ENCODE measurements around the gene AP1S3.
A peak's percentile ranks its signal among the peaks of the same experiment; 100 is the strongest.

Gene AP1S3

DNA sequence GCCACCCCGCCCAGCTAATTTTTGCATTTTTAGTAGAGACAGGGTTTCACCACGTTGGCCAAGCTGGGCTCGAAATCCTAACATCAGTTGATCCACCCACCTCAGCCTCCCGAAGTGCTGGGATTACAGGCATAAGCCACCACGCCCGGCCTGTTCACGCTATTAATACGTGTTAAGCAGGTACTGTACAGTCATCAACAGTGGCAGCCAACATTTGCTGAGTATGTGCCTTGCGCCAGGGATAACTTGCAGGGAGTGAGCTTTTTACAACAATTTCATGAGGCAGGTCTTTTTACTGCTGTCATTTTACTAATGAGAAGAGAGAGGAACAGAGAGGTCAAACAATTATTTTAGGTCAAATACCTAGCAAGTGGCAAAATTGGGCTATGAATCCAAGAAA is 115.2 kb downstream of the AP1S3 start:
- peaks cover 50% of the 10 kb centered on the region for H3K4me1 Mint-ChIP-seq
- H3K27ac Mint-ChIP-seq: peak overlapping the region; percentile 77
- TF ChIP-seq, protein P1, sequence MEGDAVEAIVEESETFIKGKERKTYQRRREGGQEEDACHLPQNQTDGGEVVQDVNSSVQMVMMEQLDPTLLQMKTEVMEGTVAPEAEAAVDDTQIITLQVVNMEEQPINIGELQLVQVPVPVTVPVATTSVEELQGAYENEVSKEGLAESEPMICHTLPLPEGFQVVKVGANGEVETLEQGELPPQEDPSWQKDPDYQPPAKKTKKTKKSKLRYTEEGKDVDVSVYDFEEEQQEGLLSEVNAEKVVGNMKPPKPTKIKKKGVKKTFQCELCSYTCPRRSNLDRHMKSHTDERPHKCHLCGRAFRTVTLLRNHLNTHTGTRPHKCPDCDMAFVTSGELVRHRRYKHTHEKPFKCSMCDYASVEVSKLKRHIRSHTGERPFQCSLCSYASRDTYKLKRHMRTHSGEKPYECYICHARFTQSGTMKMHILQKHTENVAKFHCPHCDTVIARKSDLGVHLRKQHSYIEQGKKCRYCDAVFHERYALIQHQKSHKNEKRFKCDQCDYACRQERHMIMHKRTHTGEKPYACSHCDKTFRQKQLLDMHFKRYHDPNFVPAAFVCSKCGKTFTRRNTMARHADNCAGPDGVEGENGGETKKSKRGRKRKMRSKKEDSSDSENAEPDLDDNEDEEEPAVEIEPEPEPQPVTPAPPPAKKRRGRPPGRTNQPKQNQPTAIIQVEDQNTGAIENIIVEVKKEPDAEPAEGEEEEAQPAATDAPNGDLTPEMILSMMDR (IDR thresholded peaks at IDR 0.05): no peak

DNA sequence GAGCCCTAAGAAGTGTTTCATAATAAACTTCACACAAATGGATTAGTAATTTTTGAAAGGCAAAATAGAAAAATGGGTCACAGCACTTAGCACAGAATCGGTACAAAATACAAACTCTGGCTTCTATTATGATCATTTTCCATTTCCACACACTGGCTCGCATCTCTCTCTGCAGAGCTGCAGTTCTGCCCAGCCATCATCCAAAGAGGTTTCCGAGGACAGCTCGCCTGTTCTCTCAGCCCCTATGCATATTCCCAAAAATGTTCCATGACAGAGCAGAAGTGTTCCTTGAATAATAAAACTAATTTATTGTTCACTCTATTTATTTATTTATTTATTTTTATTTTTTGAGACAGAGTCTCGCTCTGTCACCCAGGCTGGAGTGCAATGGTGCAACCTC is 115.6 kb downstream of the AP1S3 start:
- peaks cover 46% of the 10 kb centered on the region for H3K4me1 Mint-ChIP-seq

More for the DNA sequence above, 115.2 kb downstream of the AP1S3 start:
- Mint-ChIP-seq H3K27me3 (ENCODE audit: low read depth, poor library complexity) (peaks cover 3% of the 10 kb centered on the region), H3K4me3 (peak overlapping the region; percentile 76), H3K9me3 (peaks cover 24% of the 10 kb centered on the region), H3K36me3 (ENCODE audit: low read depth) (peaks cover 25% of the 10 kb centered on the region)
- no peak for DNase-seq

DNA sequence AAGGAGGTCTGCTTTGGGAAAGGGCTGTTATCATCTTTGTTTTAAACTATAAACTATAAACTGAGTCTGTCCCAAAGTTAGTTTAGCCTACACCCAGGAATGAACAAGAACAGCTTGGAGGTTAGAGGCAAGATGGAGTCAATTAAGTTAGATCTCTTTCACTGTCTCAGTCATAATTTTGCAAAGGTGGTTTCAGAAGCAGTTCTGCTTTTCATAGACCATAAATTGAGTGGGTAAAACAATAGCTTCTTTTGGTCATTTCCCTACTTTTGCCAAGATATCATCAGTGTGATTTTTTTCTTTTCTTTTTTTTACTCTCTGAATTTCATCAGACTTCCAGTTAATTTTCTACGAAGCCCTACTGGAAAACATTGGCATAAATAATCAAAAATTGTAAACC is 117.0 kb downstream of the AP1S3 start:
- Mint-ChIP-seq H3K27me3 (ENCODE audit: low read depth, poor library complexity) (peaks cover 3% of the 10 kb centered on the region), H3K4me1 (peaks cover 32% of the 10 kb centered on the region), H3K4me3 (no peak overlapping the region), H3K36me3 (ENCODE audit: low read depth) (peaks cover 31% of the 10 kb centered on the region), H3K27ac (no peak overlapping the region), H3K9me3 (peaks cover 35% of the 10 kb centered on the region)
- DNase-seq: no peak
- TF ChIP-seq, protein P1 (IDR thresholded peaks at IDR 0.05): no peak

More for the DNA sequence above, 115.6 kb downstream of the AP1S3 start:
- peaks cover 30% of the 10 kb centered on the region for H3K36me3 Mint-ChIP-seq (ENCODE audit: low read depth)
- no peak overlapping the region for H3K27ac Mint-ChIP-seq
- no peak for DNase-seq
- H3K9me3 Mint-ChIP-seq: peaks cover 29% of the 10 kb centered on the region
- peaks cover 3% of the 10 kb centered on the region for H3K27me3 Mint-ChIP-seq (ENCODE audit: low read depth, poor library complexity)
- TF ChIP-seq, protein P1 (IDR thresholded peaks at IDR 0.05): no peak
- H3K4me3 Mint-ChIP-seq: no peak overlapping the region

DNA sequence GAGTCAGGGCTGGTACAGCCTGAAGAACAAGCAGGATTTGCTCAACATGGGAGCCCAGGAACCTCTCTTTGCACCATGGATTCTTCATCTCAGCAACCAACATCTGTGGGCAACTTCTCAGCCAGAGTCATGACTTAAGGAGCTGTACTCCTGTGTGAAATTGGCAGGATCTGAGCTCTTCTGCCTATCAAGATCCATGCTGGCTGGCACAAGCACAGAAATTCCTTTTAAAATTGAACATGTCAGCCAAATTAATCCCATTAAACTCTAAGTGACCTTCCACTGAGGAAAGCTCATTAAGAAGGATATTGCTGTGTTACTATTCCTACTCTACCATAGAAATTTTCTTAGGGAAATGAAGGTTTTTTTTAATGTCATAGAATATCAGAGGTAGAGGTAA is 124.7 kb downstream of the AP1S3 start:
- H3K27ac Mint-ChIP-seq: no peak overlapping the region
- H3K4me1 Mint-ChIP-seq: no peaks in the 10 kb centered on the region
- TF ChIP-seq, protein P1 (IDR thresholded peaks at IDR 0.05): no peak
- peaks cover 11% of the 10 kb centered on the region for H3K36me3 Mint-ChIP-seq (ENCODE audit: low read depth)
- no peak for DNase-seq
- H3K4me3 Mint-ChIP-seq: no peak overlapping the region
- no peaks in the 10 kb centered on the region for H3K27me3 Mint-ChIP-seq (ENCODE audit: low read depth, poor library complexity)
- H3K9me3 Mint-ChIP-seq: peaks cover 19% of the 10 kb centered on the region

DNA sequence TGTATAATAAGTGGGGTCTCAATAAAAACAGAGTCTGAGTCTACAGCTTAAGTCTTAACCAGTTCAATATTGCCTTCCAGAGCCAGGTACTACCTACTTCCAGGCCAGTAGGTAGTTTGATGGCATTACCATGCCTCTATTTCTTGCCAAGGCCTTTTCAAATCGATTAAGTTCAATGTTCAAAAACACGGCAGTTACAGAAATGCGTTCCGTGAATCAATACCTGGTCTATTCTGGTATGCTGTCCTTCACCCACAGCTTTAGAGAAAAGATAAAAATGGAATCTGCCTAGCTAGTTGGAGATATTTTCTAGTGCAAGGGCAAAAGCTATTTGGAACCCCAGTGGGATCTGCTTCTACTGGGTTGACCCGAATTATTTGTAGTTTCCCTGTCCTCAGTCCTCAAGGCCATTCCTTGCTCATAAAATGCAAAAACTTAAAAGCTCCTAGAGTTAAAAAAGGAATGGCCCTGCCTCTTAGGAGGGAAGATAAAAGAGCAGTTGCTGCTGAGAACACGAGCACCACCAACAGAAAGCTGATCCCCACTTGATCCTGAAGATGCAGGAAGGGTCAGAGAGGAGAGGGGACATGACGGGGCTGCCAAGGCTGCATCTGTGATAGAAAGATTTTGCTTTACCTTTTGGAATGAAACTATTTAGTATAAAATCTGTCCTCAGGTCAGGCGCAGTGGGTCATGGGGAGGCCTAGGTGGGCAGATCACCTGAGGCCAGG is 125.6 kb downstream of the AP1S3 start:
- Mint-ChIP-seq H3K36me3 (ENCODE audit: low read depth) (peaks cover 2% of the 10 kb centered on the region), H3K27ac (no peak overlapping the region), H3K27me3 (ENCODE audit: low read depth, poor library complexity) (no peaks in the 10 kb centered on the region), H3K4me3 (no peak overlapping the region), H3K9me3 (peaks cover 11% of the 10 kb centered on the region), H3K4me1 (no peaks in the 10 kb centered on the region)
- TF ChIP-seq, protein P1 (IDR thresholded peaks at IDR 0.05): no peak
- DNase-seq: no peak
